SHP77 treated with DMSO at 0.1 percent for 48 hours (cell line): ENCODE results near the gene KLRK1.
"Not testable (repeated sequence)": the region's sequence is repeated elsewhere in the genome, so short reads cannot be mapped to it uniquely, and the experiment has no call there.

Experiments used
- DNase-seq: peaks from one replicate; lab custom pipeline; 2025; lab: John Stamatoyannopoulos, UW

KLRK1 gene

DNA sequence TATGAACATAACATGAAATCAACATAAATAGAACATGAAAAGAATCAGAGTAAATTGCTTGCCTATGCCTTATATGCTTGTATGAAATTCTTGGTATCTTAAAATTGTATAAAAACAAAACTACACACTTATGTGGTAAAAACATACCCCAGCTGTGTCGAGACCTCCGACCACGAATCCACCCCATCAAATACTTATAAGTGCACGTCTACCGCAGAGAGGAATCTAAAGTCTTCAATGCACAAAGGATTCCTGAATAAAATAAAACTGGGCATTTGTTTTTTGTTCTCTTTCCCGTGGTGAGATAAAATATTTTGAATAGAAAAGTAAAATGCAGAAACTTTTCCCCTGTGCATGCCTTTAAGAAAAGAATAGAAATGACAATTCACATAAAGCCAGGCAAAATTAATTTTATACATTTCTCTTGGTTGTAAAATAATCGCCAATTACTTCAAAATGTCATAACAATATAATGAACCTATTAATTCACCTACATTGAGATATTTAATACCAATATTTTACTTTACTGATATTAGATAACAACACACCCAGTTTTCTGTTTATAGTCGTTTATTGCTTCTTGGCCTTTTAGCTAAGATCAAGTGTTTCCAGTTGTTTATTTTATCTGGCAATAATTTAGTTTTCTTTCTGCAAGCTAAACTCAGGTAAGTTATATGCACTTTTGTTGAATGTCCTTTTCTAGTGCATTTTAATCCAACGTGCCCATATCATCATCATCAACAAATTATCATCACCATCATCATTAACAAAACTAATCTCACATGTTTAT is 1.0 kb downstream of the KLRK1 start:
- no peak for DNase-seq

DNA sequence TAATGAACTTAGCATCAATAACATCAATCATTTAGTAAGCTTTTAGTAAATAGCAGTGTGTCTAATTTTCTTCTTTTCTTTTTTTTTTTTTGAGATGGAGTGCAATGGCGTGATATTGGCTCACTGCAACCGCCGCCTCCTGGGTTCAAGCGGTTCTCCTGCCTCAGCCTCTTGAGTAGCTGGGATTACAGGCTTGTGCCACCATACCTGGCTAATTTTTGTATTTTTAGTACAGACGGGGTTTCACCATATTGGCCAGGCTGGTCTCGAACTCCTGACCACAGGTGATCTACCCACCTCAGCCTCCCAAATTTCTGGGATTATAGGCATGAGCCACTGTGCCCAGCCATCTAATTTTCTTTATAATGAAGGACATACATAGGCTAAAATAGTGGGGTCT is 2.3 kb downstream of the KLRK1 start:
- not testable (repeated sequence) for DNase-seq

DNA sequence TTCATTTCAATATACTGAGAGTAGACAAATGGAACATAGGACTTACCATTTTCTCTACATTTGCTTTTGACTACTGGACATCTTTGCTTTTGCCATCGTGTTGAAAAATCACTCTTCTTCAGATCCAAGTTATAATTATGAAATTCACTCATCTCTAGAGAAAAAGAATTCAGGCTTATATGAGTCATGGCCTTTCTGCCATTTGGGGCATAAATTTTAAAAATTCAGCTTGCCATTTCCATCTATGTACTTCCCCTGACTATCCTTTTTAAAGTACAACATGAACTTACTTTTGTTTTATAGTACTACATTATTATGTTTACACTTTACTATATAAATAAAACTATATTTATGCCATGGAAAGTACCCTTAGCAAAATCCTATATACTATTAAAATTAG is 3.0 kb downstream of the KLRK1 start:
- no peak for DNase-seq

DNA sequence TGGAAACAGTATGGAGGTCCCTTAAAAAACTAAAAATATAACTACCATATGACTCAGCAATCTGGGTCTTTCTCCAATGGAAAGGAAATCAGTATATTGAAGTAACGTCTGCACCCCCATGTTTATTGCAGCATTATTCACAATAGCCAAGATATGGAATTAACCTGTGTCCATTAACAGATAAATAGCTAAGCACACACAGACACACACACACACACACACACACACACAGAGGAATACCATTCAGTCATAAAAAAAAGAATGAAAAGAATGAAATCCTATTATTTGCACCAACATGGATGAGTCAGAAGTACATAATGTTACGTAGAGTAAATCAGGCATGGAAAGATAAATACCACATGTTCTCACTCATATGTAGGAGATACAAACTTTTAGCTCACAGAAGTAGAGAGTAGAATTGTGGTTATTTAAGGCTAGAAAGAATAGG is 4.7 kb downstream of the KLRK1 start:
- no peak for DNase-seq

DNA sequence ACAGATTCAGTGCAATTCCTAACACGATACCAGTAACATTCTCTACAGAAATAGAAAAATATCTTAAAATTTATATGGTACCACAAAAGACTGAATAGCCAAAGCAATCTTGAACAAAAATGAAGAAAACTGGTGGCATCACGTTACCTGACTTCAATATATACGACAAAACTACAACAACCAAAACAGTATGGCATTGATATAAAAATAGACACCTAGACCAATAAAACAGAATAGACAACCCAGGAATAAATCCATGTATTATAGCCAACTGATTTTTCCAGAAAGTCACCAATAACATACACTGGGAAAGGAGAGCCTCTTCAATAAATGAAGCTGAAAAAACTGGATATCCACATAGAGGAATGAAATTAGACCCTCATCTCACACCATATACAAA is 5.7 kb downstream of the KLRK1 start:
- DNase-seq = no peak

DNA sequence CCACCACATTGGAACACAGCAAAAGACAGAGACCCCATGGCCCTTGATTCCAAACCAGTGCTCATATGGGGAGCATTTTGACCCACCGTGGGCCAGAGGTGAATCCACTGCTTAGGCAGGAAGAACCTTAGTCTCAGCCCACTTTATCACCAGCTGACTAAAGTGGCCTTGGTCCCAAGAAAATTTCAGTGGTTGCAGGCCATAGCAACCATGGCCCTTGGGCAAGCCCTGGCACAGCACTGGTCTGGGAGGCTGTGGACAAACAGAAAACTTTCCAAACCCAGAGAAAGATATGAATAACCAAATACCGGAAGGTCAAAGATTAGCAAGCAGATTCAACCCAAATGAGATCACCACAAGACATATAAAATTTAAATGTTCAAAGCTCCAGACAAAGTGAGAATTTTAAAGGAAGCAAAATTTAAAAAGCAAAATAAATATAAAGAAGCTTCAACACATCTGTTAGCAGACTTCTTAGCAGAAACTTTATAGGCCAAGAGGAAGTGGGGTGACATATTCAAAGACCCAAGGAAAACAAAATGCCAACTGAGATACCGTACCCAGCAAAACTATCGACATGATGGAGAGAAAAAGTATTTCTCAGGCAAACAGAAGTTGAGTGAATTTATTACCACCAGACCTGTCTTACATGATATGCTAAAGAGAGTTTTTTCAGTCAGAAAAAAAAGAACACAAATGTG is 7.8 kb downstream of the KLRK1 start:
- no peak for DNase-seq

DNA sequence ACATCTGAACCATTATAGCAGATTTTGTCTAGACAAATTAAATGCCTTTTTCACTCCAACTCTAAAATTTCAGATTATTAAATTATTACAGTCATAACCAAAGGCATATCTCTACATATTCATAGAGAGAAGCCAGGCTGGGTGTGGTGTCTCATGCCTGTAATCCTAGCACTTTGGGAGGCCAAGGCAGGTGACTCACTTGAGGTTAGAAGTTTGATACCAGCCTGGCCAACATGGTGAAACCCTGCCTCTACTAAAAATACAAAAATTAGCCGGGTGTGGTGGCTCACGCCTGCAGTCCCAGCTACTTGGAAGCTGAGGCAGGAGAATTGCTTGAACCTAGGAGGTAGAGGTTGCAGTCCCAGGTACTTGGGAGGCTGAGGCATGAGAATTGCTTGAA is 11.1 kb downstream of the KLRK1 start:
- DNase-seq = not testable (repeated sequence)

DNA sequence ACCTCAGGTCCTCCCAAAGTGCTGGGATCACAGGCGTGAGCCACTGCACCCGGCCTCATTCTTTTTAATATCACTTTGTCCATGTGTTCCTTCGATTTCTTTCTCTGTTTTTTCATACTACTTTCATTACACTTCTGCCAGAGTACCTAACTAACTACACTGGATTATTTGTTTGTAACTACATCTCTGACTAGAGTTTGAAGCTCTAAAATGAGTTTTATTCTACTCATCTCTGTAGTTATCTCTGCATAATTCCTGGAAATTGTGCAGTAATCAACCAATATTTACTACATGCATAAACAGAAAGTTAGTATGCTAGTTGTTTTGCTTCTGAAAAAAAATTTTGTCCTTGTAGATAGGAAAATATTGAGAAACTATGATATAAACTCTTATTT is 15.2 kb downstream of the KLRK1 start:
- DNase-seq = no peak

DNA sequence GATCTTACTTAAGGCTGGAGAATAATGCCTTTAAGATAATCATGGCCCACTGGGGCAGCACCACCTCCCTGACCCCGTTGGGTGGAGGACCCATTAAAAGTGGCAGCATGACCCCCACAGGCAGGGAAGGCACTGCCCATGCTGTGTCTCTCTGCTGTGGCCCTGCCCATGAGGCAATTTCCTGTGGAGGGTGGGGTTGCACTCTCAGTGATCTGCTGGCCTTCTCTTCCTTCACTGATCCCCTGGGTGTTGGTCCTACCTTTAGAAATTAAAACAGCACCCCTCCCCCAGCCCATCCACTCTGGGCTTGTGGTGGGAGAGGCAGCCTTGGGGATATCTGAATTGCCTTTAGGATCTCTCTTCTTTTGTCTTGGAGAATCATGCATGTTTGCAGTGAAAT is 17.3 kb downstream of the KLRK1 start:
- no peak for DNase-seq

DNA sequence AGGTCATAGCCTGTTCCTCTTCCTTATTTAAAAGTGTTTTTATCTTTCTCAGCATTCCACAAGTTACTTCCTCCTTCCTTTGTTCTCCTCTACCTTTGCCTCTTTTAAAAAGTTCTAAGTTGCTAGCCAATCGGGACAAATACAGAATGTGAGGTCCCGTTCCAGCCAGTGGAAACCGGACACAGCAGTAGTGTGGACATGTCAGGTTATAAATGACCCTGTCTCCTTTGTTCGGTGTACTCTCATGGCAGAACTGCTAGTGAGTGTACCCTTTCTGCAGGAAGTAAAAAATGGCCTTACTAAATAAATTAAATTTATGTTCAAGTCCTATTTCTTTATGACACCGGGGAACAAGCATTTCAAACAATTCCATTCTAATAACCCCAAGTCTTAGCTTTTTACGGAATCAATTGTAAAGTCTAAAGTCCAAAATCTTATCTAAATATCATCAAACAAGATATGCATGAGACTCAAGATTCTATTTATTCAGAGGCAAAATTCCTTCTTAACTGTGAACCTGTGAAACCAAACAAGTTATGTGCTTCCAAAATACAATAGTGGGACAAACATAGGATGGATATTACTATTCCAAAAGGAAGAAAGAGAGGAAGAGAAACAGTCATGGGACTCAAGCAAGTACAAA is 17.8 kb downstream of the KLRK1 start:
- DNase-seq = not testable (repeated sequence)

DNA sequence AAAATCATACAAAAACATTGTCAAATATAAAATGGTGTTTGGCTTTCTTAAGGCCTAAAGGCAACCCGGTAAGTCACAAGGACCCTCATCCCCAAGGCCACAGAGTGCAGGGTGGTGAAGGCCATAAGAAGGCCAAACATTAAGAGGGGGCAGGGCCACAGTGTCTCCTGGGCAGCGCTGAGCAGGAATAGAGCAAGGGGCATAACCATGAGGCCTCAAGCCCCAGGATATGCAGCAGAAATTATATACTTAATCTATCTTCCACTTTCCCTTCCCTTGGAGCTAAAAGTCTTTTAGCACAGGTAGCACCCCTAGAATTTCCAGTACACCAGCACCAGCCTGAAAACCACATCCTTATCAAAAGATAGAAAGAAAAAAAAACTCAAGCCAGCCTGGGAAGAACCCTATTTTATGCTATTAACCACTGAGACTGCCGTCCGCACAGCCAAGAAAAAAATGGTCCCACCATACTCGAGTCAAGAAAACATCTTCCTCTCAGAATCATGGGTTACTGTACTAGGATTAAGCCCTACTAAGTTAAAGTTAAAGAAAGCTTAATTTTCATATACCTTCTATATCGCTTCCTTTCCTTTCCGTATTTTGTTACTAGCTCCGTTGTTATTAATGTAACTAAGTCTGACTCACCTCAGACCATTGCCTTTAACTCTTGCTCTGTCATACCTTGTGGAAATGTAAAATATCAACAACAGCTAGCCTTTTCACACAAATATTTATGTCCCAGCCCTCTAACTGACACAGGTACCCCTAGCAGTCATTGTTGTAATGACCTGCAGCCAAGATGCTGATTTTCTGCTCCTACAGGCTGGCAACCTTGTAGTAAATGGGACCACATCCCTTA is 20.1 kb downstream of the KLRK1 start:
- DNase-seq = no peak

DNA sequence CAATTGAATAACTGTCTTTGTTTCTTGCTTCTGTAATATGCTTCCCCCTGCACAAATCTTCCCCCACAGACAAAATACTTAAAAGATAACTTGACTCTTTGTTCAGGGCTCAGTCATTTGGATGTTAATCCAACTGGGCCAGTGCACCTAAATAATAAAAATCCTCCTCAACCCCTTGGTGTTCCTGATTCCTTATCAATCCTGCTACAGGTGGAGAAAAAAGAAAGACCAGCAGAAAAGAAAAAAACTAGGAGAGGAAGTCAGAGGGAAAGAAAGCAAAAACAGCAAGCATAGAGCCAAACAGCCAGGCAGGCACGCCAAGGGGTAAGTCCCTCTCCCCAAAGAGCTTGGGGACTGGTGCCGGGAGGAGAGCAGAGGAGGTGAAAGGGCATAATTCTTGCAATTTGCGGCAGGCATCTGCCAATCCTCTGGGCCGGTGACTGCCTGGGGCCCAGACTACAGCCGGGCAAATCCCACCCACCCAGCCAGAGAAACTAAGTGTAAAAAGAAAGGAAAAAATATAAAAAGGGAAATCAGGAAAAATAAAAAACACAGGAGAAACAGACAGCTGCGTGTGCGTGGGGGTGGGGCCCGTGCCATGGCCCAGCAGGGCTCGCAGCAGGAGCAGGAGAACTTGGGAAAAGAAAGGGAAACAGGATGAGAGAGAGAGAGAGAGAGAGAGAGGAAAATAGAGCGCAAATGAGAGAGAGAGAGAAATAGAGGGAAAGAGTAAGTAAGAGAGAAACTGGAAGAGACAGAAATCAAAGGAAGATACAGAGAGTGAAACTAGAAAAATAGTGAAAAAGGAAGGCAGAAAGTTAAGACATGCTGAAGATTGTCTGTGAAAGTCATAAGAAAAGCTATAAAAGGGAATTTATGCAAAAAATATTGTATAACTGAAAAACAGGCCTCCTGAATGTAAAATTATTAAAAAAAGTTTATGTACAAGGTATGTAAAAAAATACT is 21.4 kb downstream of the KLRK1 start:
- no peak for DNase-seq

DNA sequence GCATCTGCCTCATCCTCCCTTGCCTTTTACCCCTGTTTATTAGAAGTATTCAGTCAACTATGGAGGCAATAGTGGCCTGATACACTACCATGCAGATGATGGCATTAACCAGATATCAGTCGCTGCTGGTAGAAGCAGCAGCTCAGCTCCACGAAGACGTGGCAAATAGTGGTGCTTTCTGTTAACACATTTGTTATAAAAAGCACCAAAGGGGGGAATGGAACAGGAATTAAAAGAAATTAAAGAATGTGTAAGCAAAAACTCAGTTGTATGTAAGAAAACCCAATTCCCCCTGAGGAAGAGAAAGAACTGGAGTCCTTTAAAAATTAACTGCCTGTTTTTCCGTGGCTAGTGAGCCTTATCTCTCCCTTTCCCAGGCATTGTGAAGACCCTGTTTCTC is 22.1 kb downstream of the KLRK1 start:
- DNase-seq = not testable (repeated sequence)

DNA sequence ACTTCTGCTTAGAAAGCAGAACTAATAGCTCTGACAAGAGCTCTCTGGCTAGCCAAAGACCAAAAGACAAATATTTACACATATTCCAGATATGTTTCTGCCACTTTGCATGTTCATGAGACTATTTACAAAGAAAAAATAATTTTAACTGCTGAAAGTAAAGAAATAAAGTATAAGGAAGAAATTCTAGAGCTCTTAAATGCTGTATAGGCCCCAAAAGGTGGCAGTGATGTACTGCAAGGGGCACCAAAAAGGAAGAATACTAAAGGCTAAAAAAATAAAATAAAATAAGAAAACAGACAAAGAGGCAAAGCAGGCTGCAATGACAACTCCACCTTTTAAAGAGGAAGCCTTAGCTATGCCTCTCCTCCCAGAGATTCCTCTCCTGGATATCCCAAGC is 23.0 kb downstream of the KLRK1 start:
- no peak for DNase-seq

DNA sequence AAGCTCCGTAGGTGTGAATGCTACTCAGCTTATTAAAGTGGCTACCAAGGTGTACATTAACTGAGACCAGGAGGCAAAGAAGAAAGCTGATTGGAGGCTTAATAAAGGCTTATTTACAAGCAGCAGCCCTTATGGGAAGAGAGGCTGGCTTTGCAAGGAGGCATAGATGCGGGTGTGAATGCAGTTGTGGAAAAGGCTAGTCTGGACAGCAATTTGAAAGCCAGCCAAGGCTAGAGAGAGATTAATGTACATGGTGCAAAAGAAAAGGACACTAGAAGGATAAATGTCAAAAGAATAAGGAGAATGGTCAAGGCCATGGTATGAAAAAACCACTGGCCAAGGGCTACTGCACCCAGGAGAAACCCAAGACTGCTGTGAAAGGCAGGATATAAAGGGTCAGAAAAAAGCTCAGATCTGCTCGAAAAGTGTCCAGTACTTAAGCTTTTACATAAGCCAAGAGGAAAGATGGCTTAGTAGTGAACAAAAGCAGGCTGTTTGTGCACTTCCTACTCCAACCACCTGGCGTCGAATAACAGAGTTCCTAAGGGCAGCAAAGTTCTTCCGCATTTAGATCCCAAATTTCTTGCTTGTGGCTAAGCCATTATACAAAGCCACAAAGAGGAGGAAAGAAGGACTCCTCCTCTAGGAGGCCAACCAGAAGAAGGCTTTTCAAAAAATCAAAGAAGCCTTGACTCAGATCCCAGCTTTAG is 24.0 kb downstream of the KLRK1 start:
- no peak for DNase-seq

DNA sequence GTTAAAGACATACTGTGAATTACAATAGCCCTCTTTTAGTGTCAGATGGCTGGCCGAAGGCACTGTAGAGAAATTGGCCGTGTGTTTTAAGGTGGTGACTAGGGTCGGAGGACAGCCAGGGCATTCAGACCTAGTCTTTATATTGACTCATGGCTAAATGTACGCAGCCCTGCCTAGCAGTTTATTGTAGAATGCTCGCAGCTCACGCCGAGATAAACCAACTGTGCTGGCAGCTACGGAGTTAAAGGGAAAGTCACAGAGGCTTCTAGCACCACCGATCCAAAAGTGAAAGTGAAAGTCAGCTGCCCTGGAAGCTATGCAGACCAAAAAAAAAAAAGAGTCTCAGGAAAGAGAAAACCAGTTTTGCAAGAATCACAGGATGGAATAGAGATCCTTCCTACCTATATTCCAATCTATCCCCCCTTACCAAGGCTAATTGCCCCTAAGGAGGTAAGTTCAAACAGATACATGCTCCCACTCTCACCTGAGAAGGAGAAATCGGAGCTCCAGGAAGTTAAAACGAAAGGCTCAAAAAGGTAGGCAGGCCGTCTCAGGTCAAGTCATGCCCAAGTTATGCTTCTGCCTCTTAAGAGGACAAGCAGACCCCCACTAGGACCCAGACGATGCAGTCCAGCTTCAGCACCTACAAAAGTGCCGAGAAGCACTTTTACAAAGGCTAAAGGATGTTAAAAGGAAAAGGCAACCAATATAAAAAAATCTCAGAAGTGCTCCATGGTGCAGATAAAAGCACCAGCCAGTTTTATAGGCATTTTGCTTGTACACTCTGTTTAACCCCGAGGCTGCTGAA is 24.8 kb downstream of the KLRK1 start:
- DNase-seq = no peak

DNA sequence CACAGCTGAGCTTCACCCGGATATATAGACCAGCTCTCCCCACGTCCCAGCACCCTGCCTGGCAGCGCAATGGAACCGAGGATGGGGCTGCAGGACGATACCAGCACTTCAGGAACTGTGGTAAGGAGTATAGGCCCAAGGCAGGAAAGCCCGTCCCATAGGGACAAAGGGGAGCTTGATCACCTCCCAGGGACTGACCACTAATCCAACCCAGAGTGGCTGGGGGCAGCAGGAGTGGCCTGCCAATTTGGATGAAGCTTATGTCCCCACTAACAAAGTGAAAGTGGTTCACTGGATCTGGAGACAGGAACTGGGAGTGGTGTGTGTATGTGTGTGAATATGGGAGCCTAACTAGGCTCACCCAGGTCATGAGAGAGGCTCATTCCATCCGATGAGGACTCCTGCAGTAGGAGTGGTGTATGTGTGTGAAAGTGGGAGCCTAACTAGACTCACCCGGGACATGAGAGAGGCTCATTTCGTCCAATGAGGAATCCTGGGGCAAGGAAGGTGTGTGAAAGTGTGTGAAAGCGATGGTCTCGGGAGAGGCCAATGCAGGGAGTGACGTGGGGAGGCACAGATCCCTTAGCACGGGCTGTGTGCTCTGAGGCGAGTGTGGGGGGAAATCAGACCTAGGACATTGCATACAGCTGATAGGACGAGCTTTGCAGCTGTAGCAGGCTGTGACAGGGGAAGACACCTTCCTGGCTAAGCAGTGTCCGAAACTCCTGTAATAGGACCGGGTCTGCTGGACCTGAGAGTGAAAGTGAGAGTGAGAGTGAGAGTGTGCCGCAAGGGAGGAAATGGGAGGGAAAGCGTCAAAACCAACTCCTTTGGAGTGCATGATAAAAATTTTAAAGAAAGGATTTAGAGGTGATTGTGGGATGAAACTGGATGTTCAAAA is 25.7 kb downstream of the KLRK1 start:
- DNase-seq = peak; percentile 48

DNA sequence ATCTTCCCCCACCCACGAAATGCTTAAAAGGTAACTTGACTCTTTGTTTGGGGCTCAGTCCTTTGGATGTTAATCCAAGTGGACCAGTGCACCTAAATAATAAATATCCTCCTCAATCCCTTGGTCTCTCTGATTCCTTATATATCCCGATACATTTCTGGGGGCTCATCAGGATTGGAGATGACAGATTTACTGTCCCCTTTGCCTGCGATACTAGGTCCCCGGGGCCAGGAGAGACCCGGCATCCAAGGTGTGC is 26.3 kb downstream of the KLRK1 start:
- no peak for DNase-seq
